Lower leg skin (tissue), 4 donors: ENCODE data around the gene ACIN1. TPM values are rescaled to one million over a fixed set of nuclear protein-coding genes. Genes with fewer than 3 reads are reported as not detected.

ENCODE experiments used
- DNase-seq, 2 donors: peaks; one replicate each; pipeline ENCODE4 v3.0.0-alpha.2; 2019; ENCODE audit warnings: low spot score in 2 of 2
- H3K4me3 ChIP-seq: fragments of 200-600 bp; sonication (generic); 2 replicates; pipeline ENCODE4 v1.5.1; 2017; ENCODE audit warnings: mild to moderate bottlenecking, low read depth; ENCODE audit not compliant: poor library complexity, severe bottlenecking
- POLR2A ChIP-seq, 2 donors: fragments of 450-650 bp; IDR thresholded peaks; one replicate each; pipeline ENCODE4 v1.6.1; 2016 to 2017; ENCODE audit warnings: antibody characterized with exemption in 2 of 2, mild to moderate bottlenecking in 1 of 2, moderate library complexity in 1 of 2
- WGBS, 2 donors: methylation state at CpG; one replicate each; pipeline ENCODE4 v1.1.5; 2018; 5-methylcytosine and 5-hydroxymethylcytosine counted together
- intact Hi-C: fragments of 100-400 bp; cut with DNase I; formaldehyde crosslinking; loops from one replicate; pipeline ENCODE4 v1.15.0; 2023; ENCODE audit warnings: low total_unique reads
- total RNA-seq, 4 donors: library from RNA; depleted of rRNA; stranded (reverse); fragments of >200 nt; gene quantifications; one replicate each; pipeline ENCODE4 v1.1.0, GENCODE V29; 2016
- TF ChIP-seq, protein P1 (sequence below), 3 donors: fragments of 450-650 bp; IDR thresholded peaks; one replicate each; pipeline ENCODE4 v1.5.1; 2016; ENCODE audit warnings: antibody characterized with exemption in 3 of 3, mild to moderate bottlenecking in 3 of 3, moderate library complexity in 2 of 3

The ACIN1 gene
- total RNA-seq, 4 donors from 2014 or later, result 52.7 to 97.5 (median 79.8) TPM

DNA sequence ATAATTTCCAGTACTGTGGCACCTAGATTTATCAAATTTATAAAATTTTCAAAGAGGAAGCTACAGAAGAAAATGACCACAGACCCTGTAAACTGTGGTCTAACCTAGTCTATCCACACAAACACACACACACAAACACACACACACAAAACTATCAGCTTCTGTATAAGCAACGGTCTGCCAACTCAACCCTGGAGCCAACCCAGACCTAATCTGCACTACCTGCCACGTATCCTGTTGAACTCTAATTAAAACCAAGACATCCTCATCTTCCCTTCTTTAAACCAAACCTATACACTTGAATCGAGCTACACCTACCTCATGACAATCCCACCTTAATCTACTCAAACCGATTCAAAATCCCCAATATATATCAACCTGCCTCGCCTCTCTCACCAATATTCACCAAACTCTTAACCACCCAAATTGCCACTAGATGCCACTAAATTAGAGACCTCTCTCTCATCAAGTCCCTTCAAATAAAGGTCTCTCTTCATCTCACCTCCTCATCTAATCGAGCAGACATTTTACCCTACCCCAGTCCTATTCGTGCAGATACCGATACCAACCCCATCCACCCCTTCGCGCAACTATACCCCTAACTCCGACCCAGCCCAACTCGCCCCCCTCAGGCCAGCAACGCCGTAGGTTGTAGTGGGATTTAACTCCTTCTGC, 808 bp downstream of the ACIN1 start:
- TF ChIP-seq, protein P1, sequence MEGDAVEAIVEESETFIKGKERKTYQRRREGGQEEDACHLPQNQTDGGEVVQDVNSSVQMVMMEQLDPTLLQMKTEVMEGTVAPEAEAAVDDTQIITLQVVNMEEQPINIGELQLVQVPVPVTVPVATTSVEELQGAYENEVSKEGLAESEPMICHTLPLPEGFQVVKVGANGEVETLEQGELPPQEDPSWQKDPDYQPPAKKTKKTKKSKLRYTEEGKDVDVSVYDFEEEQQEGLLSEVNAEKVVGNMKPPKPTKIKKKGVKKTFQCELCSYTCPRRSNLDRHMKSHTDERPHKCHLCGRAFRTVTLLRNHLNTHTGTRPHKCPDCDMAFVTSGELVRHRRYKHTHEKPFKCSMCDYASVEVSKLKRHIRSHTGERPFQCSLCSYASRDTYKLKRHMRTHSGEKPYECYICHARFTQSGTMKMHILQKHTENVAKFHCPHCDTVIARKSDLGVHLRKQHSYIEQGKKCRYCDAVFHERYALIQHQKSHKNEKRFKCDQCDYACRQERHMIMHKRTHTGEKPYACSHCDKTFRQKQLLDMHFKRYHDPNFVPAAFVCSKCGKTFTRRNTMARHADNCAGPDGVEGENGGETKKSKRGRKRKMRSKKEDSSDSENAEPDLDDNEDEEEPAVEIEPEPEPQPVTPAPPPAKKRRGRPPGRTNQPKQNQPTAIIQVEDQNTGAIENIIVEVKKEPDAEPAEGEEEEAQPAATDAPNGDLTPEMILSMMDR (IDR thresholded peaks at IDR 0.05), result no peak
- TF ChIP-seq POLR2A (IDR thresholded peaks at IDR 0.05), result no peak
- H3K4me3 ChIP-seq, result peak overlapping the region; percentile 65
- DNase-seq, result peak in 1 of 2 donors; percentile 53
- intact Hi-C loops, result no loop called here
- WGBS, 2 donors, result 0 to 1% methylated on average over 14 of the region's 14 CpGs

DNA sequence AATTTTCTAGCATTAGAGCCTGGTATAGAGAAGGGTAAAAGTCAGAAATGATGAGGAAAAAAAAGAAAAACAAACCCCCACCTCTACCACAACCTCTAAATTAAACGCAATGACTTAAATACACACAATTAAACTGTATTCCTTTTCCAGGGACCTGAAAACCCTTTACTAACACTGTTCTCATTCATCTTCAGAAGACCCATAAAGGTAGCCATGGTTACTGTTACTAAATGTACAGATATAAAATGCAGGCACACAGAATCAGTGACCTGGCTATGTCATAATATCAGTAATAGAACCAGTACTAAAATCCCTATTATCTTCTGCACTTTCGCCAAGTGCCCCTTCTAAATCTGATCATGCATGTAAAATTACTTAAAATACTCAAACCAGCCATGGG, 1.4 kb downstream of the ACIN1 start:
- no peak for DNase-seq
- intact Hi-C loops, result no loop called here
- WGBS, 2 donors, result 77 to 83% methylated on average over 2 of the region's 2 CpGs
- TF ChIP-seq, protein P1 (IDR thresholded peaks at IDR 0.05), result no peak
- TF ChIP-seq POLR2A (IDR thresholded peaks at IDR 0.05), result no peak
- H3K4me3 ChIP-seq, result no peak overlapping the region

GRCh38 chr14:23093104-23093503, 1.8 kb downstream of the ACIN1 start:
- DNase-seq, result no peak
- H3K4me3 ChIP-seq, result no peak overlapping the region
- TF ChIP-seq, protein P1 (IDR thresholded peaks at IDR 0.05), result no peak
- TF ChIP-seq POLR2A (IDR thresholded peaks at IDR 0.05), result no peak
- intact Hi-C loops, result no loop called here
- 57 to 68% methylated on average over 2 of the region's 2 CpGs for WGBS, 2 donors

DNA sequence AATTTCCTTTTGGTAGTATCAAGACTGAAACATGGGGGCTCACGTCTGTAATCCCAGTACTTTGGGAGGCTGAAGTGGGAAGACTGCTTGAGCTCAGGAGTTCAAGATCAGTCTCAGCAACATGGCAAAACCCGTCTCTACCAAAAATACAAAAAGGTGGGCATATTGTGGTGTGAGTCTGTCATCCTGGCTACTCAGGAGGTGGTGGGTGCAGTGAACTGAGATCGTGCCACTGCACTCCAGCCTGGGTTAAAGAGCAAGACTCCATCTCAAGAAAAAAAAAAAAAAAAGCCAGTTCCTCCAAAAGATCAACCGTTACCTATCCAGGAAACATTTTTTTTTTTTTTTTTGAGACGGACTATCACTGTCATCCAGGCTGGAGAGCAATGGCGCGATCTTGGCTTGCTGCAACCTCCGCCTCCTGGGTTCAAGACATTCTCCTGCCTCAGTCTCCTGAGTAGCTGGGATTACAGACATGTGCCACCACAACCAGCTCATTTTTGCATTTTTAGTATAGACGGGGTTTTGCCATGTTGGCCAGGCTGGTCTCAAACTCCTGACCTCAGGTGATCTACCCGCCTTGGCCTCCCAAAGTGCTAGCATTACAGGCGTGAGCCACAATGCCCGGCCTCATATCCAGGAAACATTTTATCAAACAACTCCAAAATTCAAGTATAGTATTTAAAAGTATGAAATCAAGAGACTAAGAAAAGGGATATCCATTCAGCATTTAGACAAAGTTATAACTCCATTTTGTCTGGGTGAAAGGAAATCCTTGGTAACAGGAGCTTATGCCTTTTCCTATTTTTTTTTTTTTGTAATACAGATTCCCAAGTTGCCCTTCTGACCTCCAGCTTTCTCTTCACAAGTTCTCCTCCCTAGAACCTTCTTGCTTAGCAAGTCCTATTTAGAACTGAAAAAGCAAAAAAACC, 3.4 kb downstream of the ACIN1 start:
- H3K4me3 ChIP-seq, result no peak overlapping the region
- intact Hi-C loops, result no loop called here
- DNase-seq, result peak in 1 of 2 donors; percentile 62
- no peak for TF ChIP-seq POLR2A (IDR thresholded peaks at IDR 0.05)
- TF ChIP-seq, protein P1 (IDR thresholded peaks at IDR 0.05), result no peak
- WGBS, 2 donors, result 83 to 85% methylated on average over 12 of the region's 12 CpGs

GRCh38 chr14:23090254-23090636, 4.7 kb downstream of the ACIN1 start:
- no peak for DNase-seq
- intact Hi-C loops, result no loop called here
- TF ChIP-seq POLR2A (IDR thresholded peaks at IDR 0.05), result no peak
- TF ChIP-seq, protein P1 (IDR thresholded peaks at IDR 0.05), result no peak
- H3K4me3 ChIP-seq, result no peak overlapping the region
- 73 to 82% methylated on average over 4 of the region's 4 CpGs for WGBS, 2 donors
